SJSA1 (cell line): ENCODE measurements around the gene NPEPL1. TPM values are rescaled to one million over a fixed set of nuclear protein-coding genes. Genes with fewer than 3 reads are reported as not detected.

Source experiments
- DNase-seq, 2 experiments: peaks; one replicate each; pipeline ENCODE4 v3.0.0-alpha.2; 2015 to 2020; ENCODE audit warnings: low spot score in 2 of 2, low read depth in 1 of 2
- H3K27ac ChIP-seq: fragments of 250-450 bp; sonication (Bioruptor Pico); 2 replicates; pipeline ENCODE4 v1.5.1; 2020; ENCODE audit warnings: mild to moderate bottlenecking, moderate library complexity
- H3K27me3 ChIP-seq: fragments of 250-450 bp; sonication (Bioruptor Pico); replicated peaks from 2 replicates; pipeline ENCODE4 v1.5.1; 2020; ENCODE audit warnings: mild to moderate bottlenecking, moderate library complexity
- H3K36me3 ChIP-seq: fragments of 250-450 bp; sonication (Bioruptor Pico); 2 replicates; pipeline ENCODE4 v1.5.1; 2020; ENCODE audit warnings: mild to moderate bottlenecking
- H3K4me1 ChIP-seq: fragments of 250-450 bp; sonication (Bioruptor Pico); replicated peaks from 2 replicates; pipeline ENCODE4 v1.6.1; 2021; ENCODE audit warnings: mild to moderate bottlenecking
- H3K4me3 ChIP-seq: fragments of 250-450 bp; sonication (Bioruptor Pico); 2 replicates; pipeline ENCODE4 v1.5.1; 2020; ENCODE audit warnings: mild to moderate bottlenecking
- H3K9me3 ChIP-seq: fragments of 250-450 bp; sonication (Bioruptor Pico); replicated peaks from 2 replicates; pipeline ENCODE4 v1.5.1; 2020; ENCODE audit warnings: mild to moderate bottlenecking
- total RNA-seq: library from RNA; depleted of rRNA; stranded (reverse); fragments of >200 nt; shearing (Covaris generic); gene quantifications from 2 replicates; pipeline ENCODE4 v1.2.3, GENCODE V29; 2014

NPEPL1 gene
- total RNA-seq, 1 experiment from 2014 or later, result 6.8 TPM

- Histone ChIP-seq H3K4me3 (no peak overlapping the region), H3K4me1 (peaks cover 12% of the 10 kb centered on the region), H3K27ac (no peak overlapping the region), H3K9me3 (no peaks in the 10 kb centered on the region), H3K36me3 (peaks cover 35% of the 10 kb centered on the region), H3K27me3 (no peaks in the 10 kb centered on the region)
- peak in 1 of 2 experiments; percentile 37 for DNase-seq
These were observed 3.9 kb downstream of the NPEPL1 start for GRCh38 chr20:58696411-58696961.

GRCh38 chr20:58697201-58697866 is 4.7 kb downstream of the NPEPL1 start:
- no peaks in the 10 kb centered on the region for H3K9me3 ChIP-seq
- H3K4me1 ChIP-seq, result peaks cover 8% of the 10 kb centered on the region
- H3K36me3 ChIP-seq, result peaks cover 31% of the 10 kb centered on the region
- no peak overlapping the region for H3K27ac ChIP-seq
- no peaks in the 10 kb centered on the region for H3K27me3 ChIP-seq
- no peak for DNase-seq
- no peak overlapping the region for H3K4me3 ChIP-seq

- no peaks in the 10 kb centered on the region for H3K27me3 ChIP-seq
- peaks cover 7% of the 10 kb centered on the region for H3K4me1 ChIP-seq
- no peak overlapping the region for H3K27ac ChIP-seq
- H3K36me3 ChIP-seq, result peaks cover 38% of the 10 kb centered on the region
- no peak for DNase-seq
- no peaks in the 10 kb centered on the region for H3K9me3 ChIP-seq
- no peak overlapping the region for H3K4me3 ChIP-seq
These were observed 5.5 kb downstream of the NPEPL1 start for GRCh38 chr20:58697867-58698703.

- Histone ChIP-seq H3K4me1 (no peaks in the 10 kb centered on the region), H3K27ac (no peak overlapping the region), H3K36me3 (peaks cover 43% of the 10 kb centered on the region), H3K4me3 (no peak overlapping the region), H3K27me3 (no peaks in the 10 kb centered on the region), H3K9me3 (no peaks in the 10 kb centered on the region)
- no peak for DNase-seq
These were observed 6.4 kb downstream of the NPEPL1 start for GRCh38 chr20:58698741-58699622.

- DNase-seq, result no peak
- H3K9me3 ChIP-seq, result no peaks in the 10 kb centered on the region
- H3K36me3 ChIP-seq, result peaks cover 45% of the 10 kb centered on the region
- H3K27ac ChIP-seq, result no peak overlapping the region
- H3K4me1 ChIP-seq, result no peaks in the 10 kb centered on the region
- H3K27me3 ChIP-seq, result no peaks in the 10 kb centered on the region
- H3K4me3 ChIP-seq, result no peak overlapping the region
These were observed 7.1 kb downstream of the NPEPL1 start for GRCh38 chr20:58699623-58700107.

GRCh38 chr20:58700121-58700821 is 7.7 kb downstream of the NPEPL1 start:
- H3K27ac ChIP-seq, result no peak overlapping the region
- H3K36me3 ChIP-seq, result peaks cover 45% of the 10 kb centered on the region
- no peak for DNase-seq

GRCh38 chr20:58700823-58701222 is 8.2 kb downstream of the NPEPL1 start:
- Histone ChIP-seq H3K9me3 (no peaks in the 10 kb centered on the region), H3K4me3 (no peak overlapping the region), H3K36me3 (peaks cover 41% of the 10 kb centered on the region), H3K27me3 (no peaks in the 10 kb centered on the region), H3K4me1 (no peaks in the 10 kb centered on the region), H3K27ac (no peak overlapping the region)
- DNase-seq, result no peak

More at GRCh38 chr20:58700121-58700821, 7.7 kb downstream of the NPEPL1 start:
- Histone ChIP-seq H3K4me3 (no peak overlapping the region), H3K4me1 (no peaks in the 10 kb centered on the region), H3K27me3 (no peaks in the 10 kb centered on the region), H3K9me3 (no peaks in the 10 kb centered on the region)

- Histone ChIP-seq H3K4me3 (no peak overlapping the region), H3K27ac (no peak overlapping the region), H3K4me1 (no peaks in the 10 kb centered on the region), H3K9me3 (no peaks in the 10 kb centered on the region), H3K36me3 (peaks cover 37% of the 10 kb centered on the region), H3K27me3 (no peaks in the 10 kb centered on the region)
- DNase-seq, result no peak
These were observed 9.0 kb downstream of the NPEPL1 start for GRCh38 chr20:58701431-58702160.

GRCh38 chr20:58702161-58702510 is 9.5 kb downstream of the NPEPL1 start:
- Histone ChIP-seq H3K9me3 (no peaks in the 10 kb centered on the region), H3K27me3 (no peaks in the 10 kb centered on the region), H3K27ac (no peak overlapping the region), H3K4me3 (no peak overlapping the region), H3K4me1 (no peaks in the 10 kb centered on the region), H3K36me3 (peaks cover 32% of the 10 kb centered on the region)
- no peak for DNase-seq

- Histone ChIP-seq H3K27ac (no peak overlapping the region), H3K9me3 (no peaks in the 10 kb centered on the region), H3K4me3 (no peak overlapping the region), H3K4me1 (no peaks in the 10 kb centered on the region), H3K36me3 (peaks cover 31% of the 10 kb centered on the region), H3K27me3 (no peaks in the 10 kb centered on the region)
- no peak for DNase-seq
These were observed 10.5 kb downstream of the NPEPL1 start for GRCh38 chr20:58702859-58703648.

- H3K4me3 ChIP-seq, result no peak overlapping the region
- no peak for DNase-seq
- H3K36me3 ChIP-seq, result peaks cover 31% of the 10 kb centered on the region
- no peaks in the 10 kb centered on the region for H3K27me3 ChIP-seq
- H3K4me1 ChIP-seq, result no peaks in the 10 kb centered on the region
- no peak overlapping the region for H3K27ac ChIP-seq
- no peaks in the 10 kb centered on the region for H3K9me3 ChIP-seq
These were observed 11.3 kb downstream of the NPEPL1 start for GRCh38 chr20:58703765-58704371.
